NCI-H345 (cell line): Measurements from ENCODE around the gene PDCD4.
A peak's percentile ranks its signal among the peaks of the same experiment; 100 is the strongest.

ENCODE experiments used
- DNase-seq: peaks from one replicate; lab custom pipeline; 2025; lab: John Stamatoyannopoulos, UW

PDCD4 gene

DNA sequence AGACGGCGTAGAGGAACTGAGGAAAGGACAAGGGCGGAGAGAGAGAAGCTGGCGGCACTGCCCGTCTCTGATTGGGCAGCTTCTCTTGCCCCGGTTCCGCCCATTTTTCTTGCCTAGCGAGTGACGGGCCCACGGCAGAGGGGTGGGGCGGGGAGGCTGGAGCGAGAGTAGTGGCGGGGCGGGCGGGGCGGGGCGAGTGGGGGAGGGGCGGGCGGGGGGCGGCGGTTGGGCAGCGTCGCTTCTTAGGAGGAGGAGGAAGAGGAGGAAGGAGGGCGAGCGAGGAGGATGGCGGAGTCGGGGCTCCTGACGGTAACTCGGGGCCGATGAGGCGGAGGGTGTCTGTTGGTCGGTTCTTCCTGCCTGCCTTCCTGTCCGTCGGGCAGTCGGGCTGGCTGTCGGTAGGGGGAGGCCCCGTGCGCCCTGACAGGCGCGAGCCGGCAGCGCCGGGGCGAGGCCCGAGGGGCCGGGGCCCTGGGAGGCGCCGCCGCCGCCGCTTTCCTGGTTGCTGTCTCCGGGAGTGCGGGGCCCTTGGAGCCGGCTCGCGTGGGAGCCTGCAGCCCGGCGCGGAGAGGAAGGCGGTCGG is 47.7 kb downstream of the PDCD4 start, which contains the start of gene SHOC2:
TSS of gene SHOC2 (plus strand) at position 256 of the 583 bp plus-strand sequence. CDS start 44,755 bp downstream, outside the sequence.
- DNase-seq, result no peak

DNA sequence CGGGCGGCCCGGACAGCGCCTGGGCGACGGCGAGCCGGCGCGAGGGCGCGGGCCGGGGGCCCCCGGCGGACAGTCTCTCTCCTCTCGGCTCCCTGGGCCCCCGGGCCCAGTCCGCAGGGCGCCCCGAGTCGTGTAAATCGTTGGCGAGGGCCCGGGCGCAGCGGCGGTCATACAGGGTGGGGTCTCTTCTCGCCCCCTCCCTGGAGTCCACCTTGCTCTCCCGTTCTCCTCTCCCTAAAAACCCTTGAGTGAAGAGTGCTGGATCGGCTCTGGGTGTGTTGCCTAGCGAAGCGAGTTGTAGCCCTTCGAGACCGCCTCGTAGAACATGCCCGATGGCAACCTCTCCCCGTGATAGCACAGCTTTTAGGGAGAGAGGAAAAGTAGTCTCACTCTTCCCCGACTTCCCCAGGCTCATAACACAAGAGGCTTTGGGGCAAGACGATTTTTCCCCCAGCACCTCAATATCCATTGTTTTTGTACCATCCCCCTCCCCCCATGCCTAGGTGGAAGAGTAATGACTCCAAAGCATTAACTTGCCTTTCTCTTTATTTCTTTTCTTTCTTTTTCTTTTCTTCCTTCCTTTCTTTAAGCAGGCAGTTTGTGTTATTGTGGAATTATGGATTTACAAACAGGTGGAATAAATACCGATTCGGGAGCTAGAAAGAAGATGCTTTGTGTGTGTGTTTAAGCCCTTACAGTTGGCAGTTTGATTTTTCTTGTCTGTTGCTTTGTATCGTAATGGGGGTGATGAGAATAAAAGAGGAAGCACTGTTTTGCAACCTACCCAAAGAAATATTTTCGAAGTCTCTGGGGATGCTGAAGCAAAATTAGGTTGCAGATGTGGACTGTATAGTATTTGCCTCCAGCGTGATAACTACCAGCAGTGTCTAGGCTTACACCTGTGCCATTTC is 48.5 kb downstream of the PDCD4 start:
- peak; percentile 43 for DNase-seq

DNA sequence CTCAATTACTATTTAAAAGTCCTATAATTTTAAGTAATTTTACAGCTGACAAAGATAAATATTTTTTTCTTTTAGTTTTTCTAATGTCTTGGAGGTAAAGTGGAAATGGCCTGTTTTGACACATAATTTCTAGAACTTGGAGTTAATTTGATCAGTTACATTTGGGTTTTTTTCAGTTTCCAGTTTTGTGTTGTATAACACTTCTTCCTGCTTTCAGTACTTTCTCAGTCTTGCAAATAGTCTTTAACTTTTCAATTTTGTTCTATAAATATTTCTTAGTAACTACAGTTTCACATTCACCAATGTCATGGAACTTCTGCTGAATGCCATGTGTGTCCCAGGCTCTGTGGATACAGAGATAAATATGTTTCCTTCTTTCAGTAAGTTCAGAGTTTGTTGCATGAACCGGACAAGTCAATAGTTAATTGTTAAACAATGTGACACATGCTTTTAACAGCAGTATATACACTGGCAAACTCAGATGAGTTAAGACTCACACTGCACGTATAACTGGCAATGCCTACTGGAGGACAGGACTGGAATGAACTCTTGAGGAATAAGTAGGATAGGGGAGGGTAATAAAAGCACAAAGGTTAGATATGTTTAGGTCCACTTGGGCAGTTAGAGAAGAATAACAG is 52.2 kb downstream of the PDCD4 start:
- no peak for DNase-seq

DNA sequence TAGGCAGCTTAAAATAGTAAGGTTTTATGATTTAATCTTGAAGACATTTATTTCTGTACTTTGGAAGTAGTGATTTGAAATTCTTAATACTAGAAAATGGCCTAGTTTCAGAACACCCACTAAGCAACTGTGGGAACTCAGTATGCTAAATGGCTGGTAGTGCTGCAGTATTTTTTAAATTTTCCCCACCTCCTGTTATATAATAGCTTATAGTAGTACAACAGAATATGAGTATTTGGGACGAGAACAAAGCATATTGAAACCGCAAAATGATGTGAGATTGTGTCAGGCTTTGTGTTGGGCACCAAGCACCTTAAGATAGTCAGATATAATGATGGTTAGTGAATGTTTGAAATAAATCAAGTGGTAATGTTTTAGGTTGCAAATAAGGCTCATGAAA is 55.7 kb downstream of the PDCD4 start:
- DNase-seq, result no peak

DNA sequence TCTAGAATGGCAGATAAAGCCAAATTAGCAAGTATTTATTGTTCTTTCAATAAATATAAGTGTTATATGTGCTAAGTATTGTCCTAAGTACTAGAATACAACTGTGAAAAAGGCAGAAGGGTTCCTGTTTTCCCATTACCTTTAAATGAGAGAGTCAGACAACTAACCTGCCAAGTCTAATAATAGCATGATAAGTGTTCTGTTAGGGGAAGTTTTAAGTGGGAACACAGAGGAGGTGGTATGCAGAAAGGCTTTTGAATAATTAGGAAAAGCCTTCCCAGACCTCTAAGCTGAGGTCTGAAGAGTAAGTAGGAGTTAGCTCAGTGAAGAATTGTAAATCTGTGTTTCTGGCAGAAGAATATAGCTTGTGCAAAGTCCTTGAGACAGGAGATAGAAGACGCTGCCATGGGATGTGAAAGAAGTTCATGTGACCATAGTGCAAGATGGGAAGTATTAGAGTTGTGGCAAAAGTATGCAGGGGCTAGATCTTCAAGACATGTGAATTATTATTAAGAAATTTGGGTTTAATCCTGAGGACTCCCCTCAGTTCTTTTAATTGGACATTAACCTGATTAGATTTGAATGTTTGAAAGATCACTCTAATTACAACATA is 60.1 kb downstream of the PDCD4 start:
- no peak for DNase-seq

DNA sequence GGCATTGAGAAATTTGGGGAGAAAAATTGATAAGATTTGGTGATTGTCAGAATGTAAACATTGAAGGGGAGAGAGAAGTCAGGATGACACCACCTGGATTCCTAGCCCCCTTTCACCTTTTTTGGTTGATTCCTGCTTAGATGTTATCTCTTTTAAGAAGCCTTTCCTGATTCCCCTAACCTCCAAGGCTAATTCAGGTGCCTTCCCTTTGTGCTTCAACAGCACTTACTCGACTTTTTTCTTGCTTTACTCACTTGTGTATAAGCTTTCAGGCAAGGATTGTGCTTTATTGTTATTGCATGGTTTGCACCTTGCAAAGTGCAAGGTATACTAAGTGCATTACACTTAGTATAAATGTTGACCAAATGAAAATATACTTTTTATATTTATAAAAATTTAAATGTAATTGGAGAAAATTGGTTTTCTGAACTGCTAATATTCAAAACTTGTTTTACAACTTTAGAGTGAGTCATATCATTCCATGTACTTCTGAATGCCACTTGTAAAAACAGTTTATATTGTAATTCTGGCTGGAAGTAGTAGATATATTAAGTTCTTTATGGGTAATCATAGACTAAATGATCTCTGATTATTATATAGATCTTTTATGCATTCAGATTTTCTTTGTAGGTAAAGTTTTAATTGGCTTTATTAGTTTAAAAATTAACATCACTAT is 60.9 kb downstream of the PDCD4 start:
- DNase-seq, result no peak

DNA sequence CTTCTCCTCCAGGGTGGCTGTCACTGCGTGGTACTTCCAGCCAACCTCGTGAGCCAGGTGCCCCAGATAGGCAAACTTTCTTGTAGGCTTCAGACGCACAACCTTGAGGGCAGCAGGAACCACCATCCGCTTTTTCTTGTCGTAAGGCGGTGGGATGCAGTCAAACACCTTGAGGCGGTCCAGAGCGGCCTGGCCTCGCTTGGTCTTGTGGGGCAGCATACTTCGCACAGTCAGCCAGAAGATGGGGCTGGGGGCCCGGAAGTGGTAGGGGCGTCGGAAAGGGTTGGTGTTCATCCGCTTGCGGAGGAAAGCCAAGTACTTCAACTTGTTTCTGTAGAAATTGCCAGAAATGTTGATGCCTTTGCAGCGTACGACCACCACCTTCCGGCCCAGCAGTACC is 65.0 kb downstream of the PDCD4 start:
- no peak for DNase-seq

DNA sequence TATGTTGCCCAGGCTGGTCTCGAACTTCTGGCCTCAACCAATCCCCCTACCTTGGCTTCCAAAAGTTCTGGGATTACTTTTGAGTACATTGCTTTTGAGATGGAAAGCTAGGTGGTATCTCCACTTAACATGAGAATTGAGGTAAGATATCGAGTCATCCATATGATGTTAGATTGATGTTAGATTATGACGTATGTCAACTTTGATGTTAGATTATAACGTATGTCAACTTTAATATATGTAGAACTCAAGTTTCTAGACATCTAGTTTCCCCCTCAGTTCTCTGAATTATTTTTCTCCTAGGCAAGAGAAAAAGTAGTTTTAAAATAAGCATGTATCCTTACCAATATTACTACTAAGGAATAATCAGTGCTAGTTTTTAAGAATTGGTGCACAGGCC is 67.7 kb downstream of the PDCD4 start:
- no peak for DNase-seq

DNA sequence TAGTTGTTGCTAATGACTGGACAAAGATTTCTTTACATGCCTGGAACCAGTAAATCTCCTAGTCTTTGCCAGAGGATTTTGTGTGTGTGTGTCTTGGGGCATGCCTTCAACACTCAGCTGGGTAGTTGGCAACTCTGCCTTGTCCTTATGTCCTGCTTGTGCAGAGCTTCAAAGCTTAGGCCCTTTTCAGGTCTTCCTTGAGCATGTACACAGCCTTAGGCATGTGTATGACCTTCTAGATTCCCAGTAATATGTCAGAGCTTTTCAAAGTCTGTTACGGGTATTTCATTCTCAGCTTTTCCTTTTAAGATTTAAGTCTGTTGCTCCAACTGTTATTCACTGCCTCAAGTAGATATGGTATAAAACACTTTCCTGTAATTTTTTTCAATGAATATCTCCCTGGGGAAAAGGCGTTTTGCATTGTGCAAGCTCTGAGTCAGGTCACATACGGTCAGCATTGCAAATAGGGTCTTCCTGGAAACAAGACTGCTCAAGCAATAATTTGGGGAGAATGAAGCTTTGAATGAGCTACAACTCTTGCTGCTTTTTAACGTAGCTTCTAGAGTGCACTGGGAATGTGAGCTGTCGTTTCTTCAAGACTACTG is 73.2 kb downstream of the PDCD4 start:
- DNase-seq, result no peak

DNA sequence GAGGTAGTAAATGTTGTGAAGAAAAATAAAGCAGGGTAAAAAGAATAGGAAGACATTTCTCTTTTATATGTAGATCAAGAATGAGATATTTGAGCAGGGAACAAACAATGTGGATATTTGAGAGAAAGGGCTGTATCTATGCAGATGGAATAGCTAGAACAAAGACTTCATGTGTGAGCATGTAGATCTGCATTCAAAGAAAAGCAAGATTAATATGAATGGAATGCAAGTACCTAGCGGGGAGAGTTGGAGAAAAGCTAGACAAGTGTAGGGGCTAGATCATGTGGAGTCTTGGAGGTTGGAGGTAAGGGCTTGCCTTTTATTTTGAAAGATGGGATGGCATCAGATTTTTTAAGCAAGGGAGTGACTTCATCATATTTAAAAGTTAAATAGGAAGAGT is 74.8 kb downstream of the PDCD4 start:
- no peak for DNase-seq

DNA sequence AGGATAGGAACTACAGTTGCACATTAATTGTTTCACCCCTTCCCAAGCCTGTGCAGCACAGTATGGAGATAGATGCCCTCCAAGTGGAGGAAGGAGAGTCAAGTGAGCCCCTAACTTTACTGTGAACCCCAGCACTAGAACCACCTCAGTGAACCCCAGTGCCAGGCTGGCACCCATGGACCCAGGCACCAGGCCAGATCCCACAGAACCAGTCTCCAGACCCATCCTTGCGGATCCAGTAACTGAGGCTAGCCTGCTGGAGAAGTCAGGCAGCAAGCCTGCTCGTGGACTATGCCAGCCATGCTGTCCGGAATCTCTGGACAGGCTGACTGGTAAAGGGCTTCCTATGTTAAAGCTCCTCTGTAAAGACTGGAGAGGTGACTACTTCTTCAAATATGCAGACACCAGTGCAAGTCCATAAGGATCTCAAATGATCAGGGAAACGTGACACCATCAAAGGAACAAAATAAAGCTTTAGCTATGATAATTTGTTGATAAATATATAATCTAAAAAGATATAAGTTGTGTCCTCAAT is 75.4 kb downstream of the PDCD4 start:
- DNase-seq, result no peak
